Activated naive CD4-positive, alpha-beta T cell treated with anti-CD3 and anti-CD28 coated beads for 36 hours (primary cell): Measurements from ENCODE around the gene SCFD2. TPM values are rescaled to one million over a fixed set of nuclear protein-coding genes. Genes with fewer than 3 reads are reported as not detected.

Experiments
- CTCF ChIA-PET: fragments of 350-600 bp; sonication (Branson Sonifier 250); formaldehyde crosslinking; loops from one replicate; lab custom pipeline; 2021; ENCODE audit warnings: antibody characterized with exemption; lab: Charles Lee
- DNase-seq: peaks from one replicate; pipeline ENCODE4 v3.0.0-alpha.2; 2020
- H3K27ac Mint-ChIP-seq: one replicate; pipeline ENCODE4 v1.8.0; 2021; ENCODE audit warnings: mild to moderate bottlenecking, mixed read lengths
- H3K27me3 Mint-ChIP-seq: one replicate; pipeline ENCODE4 v1.8.0; 2021; ENCODE audit warnings: low read depth, mixed read lengths
- H3K36me3 Mint-ChIP-seq: one replicate; pipeline ENCODE4 v1.8.0; 2021; ENCODE audit warnings: low read depth, mixed read lengths
- H3K4me1 Mint-ChIP-seq: one replicate; pipeline ENCODE4 v1.8.0; 2021; ENCODE audit warnings: low read depth, mixed read lengths
- H3K4me3 Mint-ChIP-seq: one replicate; pipeline ENCODE4 v1.8.0; 2021; ENCODE audit warnings: mild to moderate bottlenecking, moderate library complexity, mixed read lengths
- H3K9me3 Mint-ChIP-seq: one replicate; pipeline ENCODE4 v1.8.0; 2021; ENCODE audit warnings: mixed read lengths
- intact Hi-C: fragments of 100-400 bp; cut with micrococcal nuclease; formaldehyde crosslinking; loops from one replicate; pipeline ENCODE4 v1.15.1; 2023
- total RNA-seq, 2 experiments: library from RNA; stranded (reverse); gene quantifications; one replicate each; pipeline ENCODE4 v1.2.3, GENCODE V29; 2021

Gene SCFD2
- total RNA-seq, 2 experiments from 2014 or later, result 14.3 to 15.1 TPM

DNA sequence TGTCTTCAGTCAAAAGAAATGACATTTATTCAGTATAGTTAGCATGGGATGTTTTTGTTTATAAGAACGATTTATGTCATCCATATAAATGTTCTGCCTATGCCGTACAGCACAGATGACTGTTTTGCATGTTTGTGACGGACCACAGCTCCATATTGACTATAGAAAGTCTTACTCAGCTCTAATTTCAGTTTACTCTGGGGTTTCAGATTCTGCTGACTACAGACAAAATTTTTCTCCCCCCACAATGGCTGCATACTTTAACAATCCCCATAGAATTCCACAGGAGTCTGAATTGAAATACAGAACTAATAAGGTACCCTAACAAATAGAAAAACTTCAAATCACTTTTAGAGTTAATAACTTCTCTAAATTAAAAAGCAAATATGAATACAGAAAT lies 191.0 kb downstream of the SCFD2 start:
- Mint-ChIP-seq H3K4me3 (no peak overlapping the region), H3K4me1 (peaks cover 17% of the 10 kb centered on the region), H3K36me3 (peaks cover 38% of the 10 kb centered on the region), H3K27me3 (no peaks in the 10 kb centered on the region), H3K27ac (no peak overlapping the region), H3K9me3 (peaks cover 18% of the 10 kb centered on the region)
- intact Hi-C loops, result no loop called here
- no peak for DNase-seq
- CTCF ChIA-PET, result interaction anchor here (0.6 kb wide), 1 partner anchor 42 kb away, joined by 3 read pairs; no protein-coding TSS in a partner anchor

DNA sequence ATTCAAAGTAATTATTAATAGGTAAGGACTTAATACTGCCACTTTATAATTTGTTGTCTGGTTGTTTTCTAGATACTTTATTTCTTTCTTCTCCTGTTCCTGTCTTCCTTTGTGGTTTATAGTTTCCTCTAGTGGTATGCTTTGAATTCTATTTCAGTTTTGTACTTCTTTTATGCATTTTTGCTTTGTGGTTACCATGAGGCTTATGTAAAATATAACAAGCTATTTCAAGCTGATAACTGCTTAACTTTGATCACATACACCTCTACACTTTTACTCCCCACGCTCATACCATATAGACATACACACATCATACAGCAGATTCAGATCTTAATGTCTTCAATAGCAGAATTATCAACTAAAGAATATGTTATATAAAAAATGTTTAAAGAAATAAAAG lies 192.3 kb downstream of the SCFD2 start:
- intact Hi-C loops, result no loop called here
- Mint-ChIP-seq H3K27ac (no peak overlapping the region), H3K4me3 (no peak overlapping the region), H3K9me3 (peaks cover 6% of the 10 kb centered on the region), H3K4me1 (peaks cover 17% of the 10 kb centered on the region), H3K36me3 (peaks cover 28% of the 10 kb centered on the region), H3K27me3 (no peaks in the 10 kb centered on the region)
- no peak for DNase-seq
- CTCF ChIA-PET, result no interaction called here

DNA sequence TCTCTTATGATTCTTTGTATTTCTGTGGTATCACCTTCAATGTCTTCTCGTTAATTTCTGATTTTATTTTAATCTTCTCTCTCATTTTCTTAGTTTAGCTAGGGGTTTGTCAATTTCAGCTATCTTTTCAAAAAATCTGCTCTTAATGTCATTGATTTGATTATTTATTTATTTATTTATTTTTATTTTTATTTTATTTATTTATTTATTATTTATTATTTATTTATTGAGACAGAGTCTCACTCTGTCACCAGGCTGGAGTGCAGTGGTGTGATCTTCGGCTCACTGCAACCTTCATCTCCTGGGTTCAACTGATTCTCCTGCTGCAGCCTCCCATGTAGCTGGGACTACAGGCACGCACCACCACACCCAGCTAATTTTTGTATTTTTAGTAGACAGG lies 194.1 kb downstream of the SCFD2 start:
- Mint-ChIP-seq H3K4me3 (no peak overlapping the region), H3K4me1 (peaks cover 12% of the 10 kb centered on the region)
- CTCF ChIA-PET, result interaction anchor here (0.6 kb wide), 1 partner anchor 1057 kb away, joined by 3 read pairs; no protein-coding TSS in a partner anchor

DNA sequence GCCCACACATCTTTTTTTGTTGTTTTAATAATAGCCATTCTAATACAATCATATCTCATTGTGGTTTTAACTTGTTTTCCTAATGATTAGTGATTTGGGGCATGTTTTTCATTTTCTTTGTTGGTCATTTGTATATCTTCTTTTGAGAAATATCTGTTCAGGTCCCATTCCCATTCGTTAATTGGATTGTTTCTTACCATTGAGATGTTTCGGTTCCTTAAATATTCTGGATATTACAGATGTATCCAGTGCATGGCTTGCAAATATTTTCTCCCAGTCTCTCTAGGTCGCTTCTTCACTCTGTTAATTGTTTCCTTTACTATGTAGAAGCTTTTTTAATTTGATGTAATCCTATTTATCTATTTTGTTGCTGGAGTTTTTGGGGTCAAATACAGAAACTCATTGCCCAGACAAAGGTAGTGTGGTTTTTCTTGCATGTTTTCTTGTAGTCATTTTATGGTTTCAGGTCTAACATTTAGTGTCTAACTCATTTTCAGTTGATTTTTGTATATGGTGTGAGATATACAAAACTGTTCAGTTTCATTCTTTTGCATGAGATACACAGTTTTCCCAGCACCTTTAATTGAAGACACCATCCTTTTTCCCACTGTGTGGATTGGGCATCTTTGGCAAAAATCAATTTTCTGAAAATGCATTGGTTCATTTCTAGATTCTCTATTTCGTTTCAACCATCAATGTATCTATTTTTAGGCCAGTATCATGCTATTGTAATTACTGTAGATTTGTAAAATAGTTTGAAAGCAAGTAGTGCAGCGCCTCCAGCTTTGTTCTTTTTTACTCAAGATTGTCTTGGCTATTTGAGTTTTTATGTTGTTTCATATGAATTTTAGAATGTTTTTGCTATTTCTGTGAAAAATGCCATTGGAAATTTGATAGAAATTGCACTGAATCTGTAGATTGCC lies 195.9 kb downstream of the SCFD2 start:
- no peak overlapping the region for H3K27ac Mint-ChIP-seq
- peaks cover 30% of the 10 kb centered on the region for H3K36me3 Mint-ChIP-seq
- intact Hi-C loops, result no loop called here
- no peak overlapping the region for H3K4me3 Mint-ChIP-seq
- DNase-seq, result no peak
- peaks cover 7% of the 10 kb centered on the region for H3K4me1 Mint-ChIP-seq
- CTCF ChIA-PET, result no interaction called here
- H3K27me3 Mint-ChIP-seq, result no peaks in the 10 kb centered on the region
- peaks cover 6% of the 10 kb centered on the region for H3K9me3 Mint-ChIP-seq

More for the DNA sequence above, 194.1 kb downstream of the SCFD2 start:
- H3K36me3 Mint-ChIP-seq, result peaks cover 18% of the 10 kb centered on the region
- H3K27me3 Mint-ChIP-seq, result no peaks in the 10 kb centered on the region
- no peak for DNase-seq
- peaks cover 5% of the 10 kb centered on the region for H3K9me3 Mint-ChIP-seq
- H3K27ac Mint-ChIP-seq, result no peak overlapping the region
- intact Hi-C loops, result no loop called here

DNA sequence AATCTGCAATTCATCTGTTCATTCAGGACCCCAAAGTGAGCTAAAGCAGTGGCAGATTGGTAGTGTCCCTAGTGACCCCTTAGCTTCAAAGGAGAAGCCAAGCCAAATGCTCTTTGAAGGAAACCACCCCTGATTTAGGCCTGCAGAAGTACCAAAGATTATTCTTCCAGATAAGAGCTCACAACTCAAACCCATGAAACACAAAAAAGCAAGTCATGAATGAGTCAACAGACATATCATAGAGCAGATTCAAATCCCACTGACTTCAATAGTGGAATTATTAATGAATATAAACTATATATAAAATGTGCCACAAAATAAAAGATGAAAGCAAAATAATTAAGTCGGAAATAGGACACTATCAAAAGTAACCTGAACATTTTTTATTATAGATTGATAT lies 197.6 kb downstream of the SCFD2 start:
- Mint-ChIP-seq H3K4me3 (no peak overlapping the region), H3K4me1 (no peaks in the 10 kb centered on the region), H3K36me3 (peaks cover 30% of the 10 kb centered on the region), H3K27me3 (no peaks in the 10 kb centered on the region), H3K9me3 (peaks cover 4% of the 10 kb centered on the region), H3K27ac (no peak overlapping the region)
- no peak for DNase-seq
- intact Hi-C loops, result no loop called here
- CTCF ChIA-PET, result interaction anchor here (1.0 kb wide), 1 partner anchor 152 kb away, joined by 3 read pairs; no protein-coding TSS in a partner anchor

DNA sequence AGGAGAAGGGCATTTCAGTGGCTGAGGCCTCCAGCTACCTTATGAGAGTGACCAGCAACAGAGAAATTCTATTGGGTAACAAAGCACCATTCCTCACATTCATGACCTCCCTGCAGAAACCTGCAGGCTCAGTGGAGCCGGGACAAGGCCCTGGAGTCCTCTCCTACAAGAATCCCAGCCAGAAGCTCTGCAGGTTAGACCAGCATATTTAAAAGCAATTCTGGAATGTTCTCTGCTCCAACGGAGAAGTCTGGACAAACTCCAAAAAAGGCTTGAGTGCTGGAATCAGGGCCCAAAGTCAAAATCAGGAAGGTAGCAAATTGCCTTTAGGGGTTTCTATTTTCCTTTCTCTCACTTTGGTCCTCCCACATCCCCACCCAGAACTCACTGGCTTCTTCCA lies 202.9 kb downstream of the SCFD2 start:
- no peak for DNase-seq
- Mint-ChIP-seq H3K36me3 (peaks cover 40% of the 10 kb centered on the region), H3K27ac (no peak overlapping the region), H3K4me1 (no peaks in the 10 kb centered on the region), H3K4me3 (no peak overlapping the region), H3K27me3 (no peaks in the 10 kb centered on the region), H3K9me3 (peaks cover 4% of the 10 kb centered on the region)
- CTCF ChIA-PET, result no interaction called here
- intact Hi-C loops, result no loop called here

DNA sequence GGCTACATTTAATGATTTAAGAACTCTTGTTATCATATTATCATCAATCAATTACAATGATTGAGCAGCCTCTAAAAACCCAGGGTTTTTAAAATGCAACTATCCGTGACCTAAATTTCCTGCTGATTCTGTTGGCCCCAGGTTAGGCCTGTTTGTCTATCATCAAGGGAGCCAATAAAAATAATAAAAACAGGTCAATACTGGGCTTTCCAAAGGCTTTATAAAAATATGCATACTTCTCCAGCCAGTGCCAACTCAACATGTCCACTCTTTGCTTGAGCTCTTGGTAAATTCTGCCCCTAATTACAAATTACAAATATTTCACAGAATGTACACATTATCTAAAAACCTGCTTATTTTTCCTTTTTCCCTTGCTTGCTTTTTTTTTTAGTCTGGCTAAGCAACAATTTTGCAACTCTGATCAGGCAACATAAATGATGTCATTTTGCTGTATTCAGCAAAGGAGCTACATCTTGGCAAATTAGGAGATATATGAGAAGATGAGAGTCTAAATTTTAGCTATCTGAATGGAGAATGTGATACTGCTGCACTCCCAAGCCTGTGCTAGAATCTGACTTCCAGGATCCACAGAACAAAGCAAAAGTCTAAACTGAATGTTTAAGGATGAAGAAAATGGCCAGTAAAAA lies 204.0 kb downstream of the SCFD2 start:
- H3K36me3 Mint-ChIP-seq, result peaks cover 37% of the 10 kb centered on the region
- no peak overlapping the region for H3K27ac Mint-ChIP-seq
- no peak for DNase-seq
- peaks cover 2% of the 10 kb centered on the region for H3K9me3 Mint-ChIP-seq
- no peaks in the 10 kb centered on the region for H3K27me3 Mint-ChIP-seq
- intact Hi-C loops, result no loop called here
- CTCF ChIA-PET, result interaction anchor here (0.6 to 0.9 kb wide), 2 partner anchors 17 to 684 kb away, joined by 3 read pairs; no protein-coding TSS in a partner anchor
- H3K4me3 Mint-ChIP-seq, result no peak overlapping the region
- no peaks in the 10 kb centered on the region for H3K4me1 Mint-ChIP-seq

DNA sequence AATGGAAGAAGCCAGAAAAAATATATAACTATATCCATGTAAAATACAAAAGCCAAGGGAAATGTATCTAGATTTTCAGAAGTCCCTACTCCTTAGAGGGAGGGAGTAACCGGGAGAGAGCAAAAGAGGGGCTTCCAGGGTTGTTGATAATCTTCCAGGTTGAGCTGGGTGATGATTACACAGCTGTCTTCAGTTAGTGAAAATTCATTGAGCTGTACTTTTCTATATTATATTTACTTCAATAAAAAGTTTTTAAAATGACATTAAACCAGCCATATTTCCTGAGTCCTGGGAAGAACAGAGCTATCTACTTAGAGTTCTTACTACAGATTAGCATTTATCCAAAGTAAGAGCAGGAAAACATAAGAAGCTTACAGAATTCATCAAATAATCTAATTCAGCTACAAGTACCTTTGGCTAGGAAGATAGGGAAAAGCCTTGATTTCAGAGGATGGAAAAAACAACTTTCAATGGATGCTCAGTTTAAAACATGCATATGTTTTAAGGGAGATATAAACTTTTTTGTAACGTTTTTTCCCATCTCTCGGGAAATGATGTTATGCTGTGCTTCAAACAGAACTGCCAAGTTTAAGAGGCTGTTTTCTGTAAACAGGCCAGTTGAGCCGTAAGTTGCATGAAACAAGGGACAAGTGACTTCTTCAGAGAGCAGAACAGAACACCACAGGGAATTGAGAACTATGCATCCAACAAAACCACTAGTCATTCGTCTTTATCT lies 204.6 kb downstream of the SCFD2 start:
- Mint-ChIP-seq H3K4me1 (no peaks in the 10 kb centered on the region), H3K27ac (no peak overlapping the region), H3K27me3 (no peaks in the 10 kb centered on the region), H3K36me3 (peaks cover 33% of the 10 kb centered on the region), H3K4me3 (no peak overlapping the region), H3K9me3 (no peaks in the 10 kb centered on the region)
- intact Hi-C loops, result no loop called here
- CTCF ChIA-PET, result no interaction called here
- no peak for DNase-seq

DNA sequence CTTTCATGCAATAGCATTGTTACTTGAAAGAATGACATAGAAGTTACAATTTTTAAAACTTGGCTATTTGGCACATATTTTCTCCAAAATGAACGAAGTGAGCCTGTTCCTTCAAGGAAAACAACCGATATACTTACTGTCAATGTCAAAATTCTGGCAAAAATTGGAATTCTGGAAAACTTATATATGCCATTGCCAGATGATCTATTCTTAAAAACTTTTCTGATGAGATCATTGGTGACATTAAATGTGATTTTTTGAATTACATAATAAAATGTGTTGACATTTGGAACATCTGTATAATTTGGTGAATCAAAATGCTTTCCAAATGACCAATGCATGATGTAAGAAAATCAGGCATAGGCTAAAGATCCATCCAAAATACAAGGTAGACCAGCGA lies 209.0 kb downstream of the SCFD2 start:
- H3K4me3 Mint-ChIP-seq, result no peak overlapping the region
- no peak overlapping the region for H3K27ac Mint-ChIP-seq
- intact Hi-C loops, result no loop called here
- H3K36me3 Mint-ChIP-seq, result peaks cover 43% of the 10 kb centered on the region
- no peaks in the 10 kb centered on the region for H3K27me3 Mint-ChIP-seq
- CTCF ChIA-PET, result no interaction called here
- peaks cover 6% of the 10 kb centered on the region for H3K9me3 Mint-ChIP-seq
- no peak for DNase-seq
- H3K4me1 Mint-ChIP-seq, result no peaks in the 10 kb centered on the region

DNA sequence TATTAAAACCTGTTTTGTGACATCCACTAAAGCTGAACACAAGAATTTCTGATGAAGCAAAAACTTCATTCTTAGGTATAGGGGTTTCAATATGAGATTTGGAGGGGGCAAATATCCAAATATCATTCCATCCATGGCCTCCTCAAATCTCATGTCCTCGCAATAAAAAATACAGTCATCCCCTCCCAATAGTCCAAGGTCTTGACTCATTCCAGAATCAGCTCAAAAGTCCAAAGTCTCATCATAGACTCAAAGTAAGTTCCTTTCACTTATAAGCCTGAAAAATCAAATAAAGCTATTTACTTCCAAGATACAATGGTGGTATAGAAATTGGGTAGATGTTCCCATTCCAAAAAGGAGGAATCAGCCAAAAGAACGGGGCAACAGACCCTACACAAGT lies 213.4 kb downstream of the SCFD2 start:
- H3K27me3 Mint-ChIP-seq, result no peaks in the 10 kb centered on the region
- no peak overlapping the region for H3K4me3 Mint-ChIP-seq
- intact Hi-C loops, result no loop called here
- H3K9me3 Mint-ChIP-seq, result peaks cover 6% of the 10 kb centered on the region
- no peak overlapping the region for H3K27ac Mint-ChIP-seq
- CTCF ChIA-PET, result interaction anchor here (0.7 kb wide), 1 partner anchor 745 kb away, joined by 3 read pairs; no protein-coding TSS in a partner anchor
- no peaks in the 10 kb centered on the region for H3K4me1 Mint-ChIP-seq
- peaks cover 33% of the 10 kb centered on the region for H3K36me3 Mint-ChIP-seq
- DNase-seq, result no peak

DNA sequence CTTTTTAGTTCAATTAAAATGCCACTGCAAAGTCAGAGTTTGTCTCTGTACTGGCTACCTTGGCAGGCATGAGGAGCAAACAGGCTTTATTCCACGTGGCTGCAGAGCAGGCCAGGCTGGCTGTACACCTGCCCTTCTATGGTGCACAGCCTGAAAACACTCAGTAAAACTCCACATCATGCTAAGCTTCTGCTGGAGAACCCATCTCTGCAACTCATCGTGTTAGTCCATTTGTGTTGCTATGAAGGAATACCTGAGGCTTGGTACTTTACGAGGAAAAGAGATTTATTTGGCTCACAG lies 214.4 kb downstream of the SCFD2 start:
- CTCF ChIA-PET, result no interaction called here
- Mint-ChIP-seq H3K4me1 (no peaks in the 10 kb centered on the region), H3K27me3 (no peaks in the 10 kb centered on the region), H3K27ac (no peak overlapping the region), H3K36me3 (peaks cover 31% of the 10 kb centered on the region), H3K9me3 (peaks cover 6% of the 10 kb centered on the region), H3K4me3 (no peak overlapping the region)
- no peak for DNase-seq
- intact Hi-C loops, result no loop called here
